DND-41 (cell line): ENCODE data around the gene NT5C.

Experiments used
- EZH2 ChIP-seq: IDR thresholded peaks from 3 replicates; pipeline ENCODE4 v1.6.1; 2012; ENCODE audit warnings: borderline replicate concordance, low read depth, mild to moderate bottlenecking, moderate library complexity, low read length, inconsistent platforms; ENCODE audit not compliant: severe bottlenecking
- TF ChIP-seq, protein P1 (sequence below): IDR thresholded peaks from 2 replicates; pipeline ENCODE4 v1.5.1; 2012; ENCODE audit warnings: borderline replicate concordance, low read length, moderate library complexity, mild to moderate bottlenecking; ENCODE audit not compliant: poor library complexity, severe bottlenecking; ENCODE audit errors: extremely low read depth

GRCh38 chr17:75135452-75135851 lies 3.9 kb upstream of the NT5C start:
- TF ChIP-seq, protein P1, sequence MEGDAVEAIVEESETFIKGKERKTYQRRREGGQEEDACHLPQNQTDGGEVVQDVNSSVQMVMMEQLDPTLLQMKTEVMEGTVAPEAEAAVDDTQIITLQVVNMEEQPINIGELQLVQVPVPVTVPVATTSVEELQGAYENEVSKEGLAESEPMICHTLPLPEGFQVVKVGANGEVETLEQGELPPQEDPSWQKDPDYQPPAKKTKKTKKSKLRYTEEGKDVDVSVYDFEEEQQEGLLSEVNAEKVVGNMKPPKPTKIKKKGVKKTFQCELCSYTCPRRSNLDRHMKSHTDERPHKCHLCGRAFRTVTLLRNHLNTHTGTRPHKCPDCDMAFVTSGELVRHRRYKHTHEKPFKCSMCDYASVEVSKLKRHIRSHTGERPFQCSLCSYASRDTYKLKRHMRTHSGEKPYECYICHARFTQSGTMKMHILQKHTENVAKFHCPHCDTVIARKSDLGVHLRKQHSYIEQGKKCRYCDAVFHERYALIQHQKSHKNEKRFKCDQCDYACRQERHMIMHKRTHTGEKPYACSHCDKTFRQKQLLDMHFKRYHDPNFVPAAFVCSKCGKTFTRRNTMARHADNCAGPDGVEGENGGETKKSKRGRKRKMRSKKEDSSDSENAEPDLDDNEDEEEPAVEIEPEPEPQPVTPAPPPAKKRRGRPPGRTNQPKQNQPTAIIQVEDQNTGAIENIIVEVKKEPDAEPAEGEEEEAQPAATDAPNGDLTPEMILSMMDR, result no peak
- no peak for TF ChIP-seq EZH2
